Measurements from ENCODE around the gene ERMP1.

ERMP1 gene

GRCh38 chr9:5773324-5773999 lies 59.5 kb downstream of the ERMP1 start:
- DNase-seq = no peak

GRCh38 chr9:5767968-5768932 lies 64.7 kb downstream of the ERMP1 start:
- DNase-seq = no peak

GRCh38 chr9:5764130-5764868 lies 68.6 kb downstream of the ERMP1 start:
- DNase-seq = peak; percentile 5

- no peak for DNase-seq
These were observed 70.5 kb downstream of the ERMP1 start for GRCh38 chr9:5762421-5762820.

- DNase-seq = no peak
These were observed 72.6 kb downstream of the ERMP1 start for GRCh38 chr9:5760338-5760737.

- DNase-seq = no peak
These were observed 76.3 kb downstream of the ERMP1 start for GRCh38 chr9:5756633-5757032.

- no peak for DNase-seq
These were observed 82.3 kb downstream of the ERMP1 start for GRCh38 chr9:5750569-5750968.

- no peak for DNase-seq
These were observed 83.6 kb downstream of the ERMP1 start for GRCh38 chr9:5749306-5749705.

GRCh38 chr9:5748438-5748837 lies 84.5 kb downstream of the ERMP1 start:
- no peak for DNase-seq

GRCh38 chr9:5743109-5743508 lies 89.8 kb downstream of the ERMP1 start:
- DNase-seq = no peak

GRCh38 chr9:5736563-5737346 lies 96.2 kb downstream of the ERMP1 start:
- DNase-seq = no peak

GRCh38 chr9:5735072-5735471 lies 97.8 kb downstream of the ERMP1 start:
- DNase-seq = no peak

All from CD4-positive, alpha-beta T cell treated with Interleukin-17A for 1 hour (primary cell).